ENCODE results near the gene IQCE.

DNA sequence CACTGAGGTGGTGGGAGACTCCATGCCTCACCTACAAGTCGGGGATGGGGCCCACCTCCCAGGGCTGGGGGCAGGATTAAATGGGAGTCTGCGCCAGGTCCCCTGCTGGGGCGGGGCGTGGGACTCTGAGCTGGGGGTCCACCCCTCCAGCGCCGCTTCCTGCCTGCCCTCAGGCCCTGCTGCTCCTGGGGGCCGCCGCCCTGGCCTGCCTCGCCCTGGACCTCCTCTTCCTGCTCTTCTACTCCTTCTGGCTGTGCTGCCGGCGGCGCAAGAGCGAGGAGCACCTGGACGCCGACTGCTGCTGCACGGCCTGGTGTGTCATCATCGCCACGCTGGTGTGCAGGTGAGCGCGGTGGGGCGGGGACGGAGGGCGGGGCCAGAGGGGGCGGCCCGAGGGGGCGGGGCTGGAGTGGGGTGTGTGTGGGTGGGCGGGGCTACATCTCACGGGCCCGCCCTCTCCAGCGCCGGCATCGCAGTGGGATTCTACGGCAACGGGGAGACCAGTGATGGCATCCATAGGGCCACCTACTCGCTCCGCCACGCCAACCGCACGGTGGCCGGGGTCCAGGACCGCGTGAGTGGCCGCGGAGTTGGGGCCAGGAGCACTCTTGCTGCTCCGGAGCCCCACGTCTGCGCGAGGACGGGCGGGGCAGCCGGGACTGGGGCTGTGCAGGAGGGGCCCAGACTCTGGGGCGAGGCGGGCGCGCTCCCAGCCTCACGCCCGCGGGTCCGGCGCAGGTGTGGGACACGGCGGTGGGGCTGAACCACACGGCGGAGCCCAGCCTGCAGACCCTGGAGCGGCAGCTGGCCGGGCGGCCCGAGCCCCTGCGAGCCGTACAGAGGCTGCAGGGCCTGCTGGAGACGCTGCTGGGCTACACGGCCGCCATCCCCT lies 88.1 kb downstream of the IQCE start:
- TF ChIP-seq, protein P1, sequence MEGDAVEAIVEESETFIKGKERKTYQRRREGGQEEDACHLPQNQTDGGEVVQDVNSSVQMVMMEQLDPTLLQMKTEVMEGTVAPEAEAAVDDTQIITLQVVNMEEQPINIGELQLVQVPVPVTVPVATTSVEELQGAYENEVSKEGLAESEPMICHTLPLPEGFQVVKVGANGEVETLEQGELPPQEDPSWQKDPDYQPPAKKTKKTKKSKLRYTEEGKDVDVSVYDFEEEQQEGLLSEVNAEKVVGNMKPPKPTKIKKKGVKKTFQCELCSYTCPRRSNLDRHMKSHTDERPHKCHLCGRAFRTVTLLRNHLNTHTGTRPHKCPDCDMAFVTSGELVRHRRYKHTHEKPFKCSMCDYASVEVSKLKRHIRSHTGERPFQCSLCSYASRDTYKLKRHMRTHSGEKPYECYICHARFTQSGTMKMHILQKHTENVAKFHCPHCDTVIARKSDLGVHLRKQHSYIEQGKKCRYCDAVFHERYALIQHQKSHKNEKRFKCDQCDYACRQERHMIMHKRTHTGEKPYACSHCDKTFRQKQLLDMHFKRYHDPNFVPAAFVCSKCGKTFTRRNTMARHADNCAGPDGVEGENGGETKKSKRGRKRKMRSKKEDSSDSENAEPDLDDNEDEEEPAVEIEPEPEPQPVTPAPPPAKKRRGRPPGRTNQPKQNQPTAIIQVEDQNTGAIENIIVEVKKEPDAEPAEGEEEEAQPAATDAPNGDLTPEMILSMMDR (IDR thresholded peaks at IDR 0.05) = no peak
- no peak for TF ChIP-seq POLR2A (IDR thresholded peaks at IDR 0.05)
